ENCODE data around the gene AFAP1. TPM values are rescaled to one million over a fixed set of nuclear protein-coding genes. Genes with fewer than 3 reads are reported as not detected.

The AFAP1 gene
- total and polyA plus RNA-seq, 2 of the 8 experiments (the other 6 are each of a cell fraction or from before 2014, with no cell fraction given): 3.6 to 18.2 TPM

- POLR2A ChIA-PET (ENCODE audit: partially characterized antibody): interaction anchor here (1.2 to 3.0 kb wide), 5 partner anchors 14 to 180 kb away, joined by 3 to 8 read pairs (median 3); no protein-coding TSS in a partner anchor
- Histone ChIP-seq H4K5ac (ENCODE audit: insufficient read length, low read depth, low read length) (no peak overlapping the region), H2BK120ac (replicated peaks; ENCODE audit: low read depth, low read length) (no peak overlapping the region), H2BK15ac (ENCODE audit: low read length) (peak overlapping the region; percentile 31; the same call in 1 of the 2 replicates), H4K8ac (ENCODE audit: extremely low read depth, insufficient read depth, low read length) (no peak overlapping the region; the same call in 1 of the 2 replicates), H3K18ac (ENCODE audit: extremely low read depth, low read length) (peak overlapping the region; percentile 73), H3K14ac (ENCODE audit: insufficient read length) (no peak overlapping the region), H3K4me3 (ENCODE audit: extremely low read depth in 1 of 4, insufficient read depth in 2 of 4, low read depth in 3 of 4, low read length in 4 of 4) (no peak overlapping the region), H2AK5ac (ENCODE audit: low read depth, low read length) (0 out of 2 replicates have a peak overlapping the region, but pooled peaks have one; percentile 41), H3K9me3 (ENCODE audit: insufficient read depth in 2 of 2, low read depth in 1 of 2, low read length in 1 of 2) (no peaks in the 10 kb centered on the region), H2BK12ac (ENCODE audit: low read depth, low read length) (0 out of 2 replicates have a peak overlapping the region, but pooled peaks have one; percentile 28), H2AFZ (ENCODE audit: low read length) (no peak overlapping the region), H2BK20ac (ENCODE audit: low read length) (no peak overlapping the region), H3K23me2 (ENCODE audit: low read depth, low read length) (no peaks in the 10 kb centered on the region), H2BK5ac (ENCODE audit: low read depth, low read length) (peak overlapping the region; percentile 71), H3K4ac (replicated peaks; ENCODE audit: insufficient read length, low read depth, low read length) (no peak overlapping the region), H3K56ac (replicated peaks; ENCODE audit: insufficient read length, low read depth, low read length) (no peak overlapping the region), H4K91ac (replicated peaks; ENCODE audit: insufficient read length, low read length) (no peak overlapping the region), H3K36me3 (ENCODE audit: control insufficient read depth in 2 of 4, insufficient read depth in 4 of 4, low read length in 3 of 4) (peaks cover 0 to 3% (median 0%) of the 10 kb centered on the region in 4 experiments; a peak in 3 of 8 replicates), H3K79me2 (ENCODE audit: control insufficient read depth in 1 of 2, insufficient read depth in 2 of 2, low read length in 2 of 2) (no peaks in the 10 kb centered on the region), H3K27ac (ENCODE audit: low read depth, low read length) (0 out of 2 replicates have a peak overlapping the region, but pooled peaks have one; percentile 10), H3K27me3 (replicated peaks in 1 of 4; ENCODE audit: control insufficient read depth in 3 of 4, extremely low read depth in 1 of 4, insufficient read depth in 3 of 4, low read length in 3 of 4) (no peaks in the 10 kb centered on the region), H3K23ac (ENCODE audit: insufficient read length) (no peak overlapping the region), H3K4me2 (ENCODE audit: insufficient read depth in 1 of 2, low read depth in 2 of 2, low read length in 2 of 2) (no peak overlapping the region), H3K4me1 (replicated peaks in 1 of 4; ENCODE audit: control insufficient read depth in 3 of 4, insufficient read depth in 4 of 4, low read length in 3 of 4) (peaks cover 11 to 31% (median 24%) of the 10 kb centered on the region in 4 experiments), H4K20me1 (replicated peaks in 1 of 2; ENCODE audit: control insufficient read depth in 1 of 2, insufficient read depth in 2 of 2, low read length in 2 of 2) (no peaks in the 10 kb centered on the region), H3K9ac (replicated peaks in 1 of 4; ENCODE audit: extremely low read depth in 1 of 4, low read depth in 3 of 4, low read length in 3 of 4) (no peak overlapping the region), H3K79me1 (ENCODE audit: low read depth, low read length) (no peaks in the 10 kb centered on the region; the same call in 1 of the 2 replicates)
- CTCF ChIA-PET (ENCODE audit: partially characterized antibody): interaction anchor here (0.6 to 11.1 kb wide), 8 partner anchors 9 to 188 kb away, joined by 3 to 180 read pairs (median 5); no protein-coding TSS in a partner anchor
- no peak for TF ChIP-seq E2F6 (IDR thresholded peaks at IDR 0.05)
- peak; percentile 83 for TF ChIP-seq CEBPB (IDR thresholded peaks at IDR 0.05; ENCODE audit: low read depth, low read length)
- DNase-seq (ENCODE audit: low read depth in 1 of 2, low spot score in 2 of 2) (no peak), FAIRE-seq (no peak)
- WGBS, 2 experiments (ENCODE audit: extremely low coverage in 1 of 2, insufficient coverage in 1 of 2, insufficient read length in 1 of 2, insufficient replicate concordance in 2 of 2, low coverage in 1 of 2, low lambda C conversion rate in 2 of 2, missing lambda C conversion rate in 1 of 2): 84% methylated on average over 12 of the region's 12 CpGs; no CpG with 5 or more reads in 1 of the 2 experiments
These were observed 132.2 kb downstream of the AFAP1 start for GRCh38 chr4:7807351-7807921.

Data from H1 (cell line).